Activated CD8-positive, alpha-beta T cell treated with anti-CD3 and anti-CD28 coated beads for 36 hours (primary cell): ENCODE results near the gene TMEM19. TPM values are rescaled to one million over a fixed set of nuclear protein-coding genes. Genes with fewer than 3 reads are reported as not detected.

Experiments
- ATAC-seq: fragments of 200-7000 bp; cut with Tn5 transposase; one replicate; pipeline ENCODE4 v1.10.0; 2021; ENCODE audit warnings: mild to moderate bottlenecking, moderate library complexity
- CTCF ChIA-PET: fragments of 350-600 bp; sonication (Branson Sonifier 250); formaldehyde crosslinking; loops from one replicate; lab custom pipeline; 2021; ENCODE audit warnings: antibody characterized with exemption; lab: Charles Lee
- POLR2A ChIA-PET: fragments of 350-600 bp; sonication (Branson Sonifier 250); formaldehyde crosslinking; loops from one replicate; lab custom pipeline; 2021; ENCODE audit warnings: antibody characterized with exemption; lab: Charles Lee
- DNase-seq: peaks from one replicate; pipeline ENCODE4 v3.0.0-alpha.2; 2020
- H3K27ac Mint-ChIP-seq: one replicate; pipeline ENCODE4 v1.8.0; 2021; ENCODE audit warnings: mild to moderate bottlenecking, mixed read lengths
- H3K27me3 Mint-ChIP-seq: one replicate; pipeline ENCODE4 v1.8.0; 2021; ENCODE audit warnings: mixed read lengths
- H3K36me3 Mint-ChIP-seq: one replicate; pipeline ENCODE4 v1.8.0; 2021; ENCODE audit warnings: low read depth, mixed read lengths
- H3K4me1 Mint-ChIP-seq: one replicate; pipeline ENCODE4 v1.8.0; 2021; ENCODE audit warnings: low read depth, mixed read lengths
- H3K4me3 Mint-ChIP-seq: one replicate; pipeline ENCODE4 v1.8.0; 2021; ENCODE audit warnings: mild to moderate bottlenecking, moderate library complexity, mixed read lengths
- H3K9me3 Mint-ChIP-seq: one replicate; pipeline ENCODE4 v1.8.0; 2021; ENCODE audit warnings: mixed read lengths
- CTCF ChIP-seq: fragments of 200-600 bp; IDR thresholded peaks from one replicate; pipeline ENCODE4 v1.8.0; 2022; ENCODE audit warnings: antibody characterized with exemption, mild to moderate bottlenecking
- intact Hi-C: fragments of 100-400 bp; cut with micrococcal nuclease; formaldehyde crosslinking; loops from one replicate; pipeline ENCODE4 v1.10.0; 2022
- total RNA-seq, 2 experiments: library from RNA; stranded (reverse); gene quantifications; one replicate each; pipeline ENCODE4 v1.2.3, GENCODE V29; 2021

The TMEM19 gene
- total RNA-seq, 2 experiments from 2014 or later, result 14.2 to 16.5 TPM

GRCh38 chr12:71662849-71663560 is 22.9 kb upstream of the TMEM19 start:
- H3K27me3 Mint-ChIP-seq, result no peaks in the 10 kb centered on the region
- H3K4me1 Mint-ChIP-seq, result peaks cover 38% of the 10 kb centered on the region
- H3K27ac Mint-ChIP-seq, result peak overlapping the region; percentile 100
- H3K4me3 Mint-ChIP-seq, result peak overlapping the region; percentile 100
- H3K9me3 Mint-ChIP-seq, result peaks cover 5% of the 10 kb centered on the region
- CTCF ChIA-PET, result interaction anchor here (0.9 to 2.6 kb wide), 9 partner anchors 15 to 89 kb away, joined by 3 to 27 read pairs (median 6); partner anchors contain the start of gene TMEM19
- TF ChIP-seq CTCF, result no peak
- peaks cover 49% of the 10 kb centered on the region for H3K36me3 Mint-ChIP-seq
- ATAC-seq, result peak; percentile 60
- POLR2A ChIA-PET, result interaction anchor here (0.8 to 4.2 kb wide), 27 partner anchors 9 to 1420 kb away, joined by 3 to 75 read pairs (median 4); partner anchors contain the start of genes RAB21, TBC1D15 and TMEM19
- intact Hi-C loops, result loop anchor here (2.0 to 10.0 kb wide), 3 partner anchors 24 to 182 kb away; partner anchors contain the start of genes RAB21 and TMEM19
- peak; percentile 86 for DNase-seq

GRCh38 chr12:71663561-71664410 is 22.1 kb upstream of the TMEM19 start, which contains the start of the genes THAP2 and ZFC3H1:
THAP2 (plus strand) TSS chr12:71664301; CDS start chr12:71664510, 209 bp downstream.
ZFC3H1 (minus strand) TSS chr12:71663848; CDS start chr12:71663610, 238 bp downstream.
- Mint-ChIP-seq H3K9me3 (peaks cover 5% of the 10 kb centered on the region), H3K4me1 (peaks cover 34% of the 10 kb centered on the region), H3K27ac (peak within 1 kb of the TSS; percentile 100), H3K27me3 (no peaks in the 10 kb centered on the region), H3K36me3 (peaks cover 44% of the 10 kb centered on the region), H3K4me3 (peak within 1 kb of the TSS; percentile 100)
- CTCF ChIA-PET, result interaction anchor here (0.9 to 2.6 kb wide), 13 partner anchors 13 to 91 kb away, joined by 3 to 27 read pairs (median 5); partner anchors contain the start of genes RAB21 and TMEM19
- TF ChIP-seq CTCF, result no peak
- POLR2A ChIA-PET, result interaction anchor here (0.6 to 4.2 kb wide), 28 partner anchors 9 to 178 kb away, joined by 3 to 75 read pairs (median 5); partner anchors contain the start of genes RAB21, TBC1D15 and TMEM19
- intact Hi-C loops, result loop anchor here (2.0 to 10.0 kb wide), 3 partner anchors 23 to 181 kb away; partner anchors contain the start of genes RAB21 and TMEM19
- ATAC-seq (peak; percentile 85), DNase-seq (peak; percentile 95)

GRCh38 chr12:71664411-71665089 is 21.3 kb upstream of the TMEM19 start:
- DNase-seq (no peak), ATAC-seq (peak; percentile 7)
- TF ChIP-seq CTCF, result no peak
- H3K4me1 Mint-ChIP-seq, result peaks cover 27% of the 10 kb centered on the region
- intact Hi-C loops, result loop anchor here (10.0 kb wide), 1 partner anchor 180 kb away; no protein-coding TSS in a partner anchor
- H3K9me3 Mint-ChIP-seq, result peaks cover 5% of the 10 kb centered on the region
- H3K36me3 Mint-ChIP-seq, result peaks cover 37% of the 10 kb centered on the region
- POLR2A ChIA-PET, result interaction anchor here (0.6 to 4.2 kb wide), 14 partner anchors 10 to 174 kb away, joined by 3 to 75 read pairs (median 7); partner anchors contain the start of genes RAB21, TBC1D15 and TMEM19
- H3K4me3 Mint-ChIP-seq, result peak overlapping the region; percentile 100
- H3K27me3 Mint-ChIP-seq, result no peaks in the 10 kb centered on the region
- CTCF ChIA-PET, result interaction anchor here (0.9 to 2.6 kb wide), 8 partner anchors 13 to 90 kb away, joined by 3 to 27 read pairs (median 4); partner anchors contain the start of genes RAB21 and TMEM19
- H3K27ac Mint-ChIP-seq, result peak overlapping the region; percentile 100

GRCh38 chr12:71665090-71665463 is 20.8 kb upstream of the TMEM19 start:
- H3K27ac Mint-ChIP-seq, result peak overlapping the region; percentile 100
- peaks cover 27% of the 10 kb centered on the region for H3K4me1 Mint-ChIP-seq
- peaks cover 5% of the 10 kb centered on the region for H3K9me3 Mint-ChIP-seq
- intact Hi-C loops, result loop anchor here (10.0 kb wide), 1 partner anchor 180 kb away; no protein-coding TSS in a partner anchor
- CTCF ChIA-PET, result interaction anchor here (1.0 to 1.5 kb wide), 2 partner anchors 13 to 28 kb away, joined by 3 to 4 read pairs; no protein-coding TSS in a partner anchor
- peak overlapping the region; percentile 100 for H3K4me3 Mint-ChIP-seq
- no peak for TF ChIP-seq CTCF
- ATAC-seq (no peak), DNase-seq (no peak)
- peaks cover 33% of the 10 kb centered on the region for H3K36me3 Mint-ChIP-seq
- POLR2A ChIA-PET, result interaction anchor here (0.8 to 4.2 kb wide), 8 partner anchors 10 to 173 kb away, joined by 3 to 75 read pairs (median 13); partner anchors contain the start of genes RAB21, TBC1D15 and TMEM19
- no peaks in the 10 kb centered on the region for H3K27me3 Mint-ChIP-seq
